ENCODE data around the gene SAP25.
"Not testable (repeated sequence)": the region's sequence is repeated elsewhere in the genome, so short reads cannot be mapped to it uniquely, and the experiment has no call there.

Gene SAP25

DNA sequence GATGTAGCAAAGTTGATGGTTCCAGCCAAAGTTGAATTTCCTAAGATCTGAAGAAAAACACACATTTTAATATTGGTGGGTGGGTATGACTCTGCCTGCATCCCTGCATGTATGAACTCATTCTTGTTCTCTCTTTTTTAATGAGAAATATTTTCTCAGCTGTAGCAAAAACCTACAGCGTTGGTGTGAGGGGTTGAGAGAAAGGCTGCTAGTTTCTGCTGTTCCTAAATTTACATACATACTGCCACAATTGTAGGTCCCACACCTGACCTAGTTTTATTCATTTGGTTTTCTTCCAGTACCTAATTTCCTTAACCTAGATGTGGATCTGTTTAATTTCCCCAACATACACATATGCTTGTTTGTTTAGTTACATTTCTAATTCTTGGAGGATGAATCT, 30.1 kb downstream of the SAP25 start:
- no peak overlapping the region for H3K4me2 ChIP-seq
- H3K4me3 ChIP-seq = no peak overlapping the region
- H3K9ac ChIP-seq = no peak overlapping the region
- no peaks in the 10 kb centered on the region; the same call in 1 of the 2 replicates for H3K27me3 ChIP-seq
- H3K9me3 ChIP-seq = no peaks in the 10 kb centered on the region
- peaks cover 8% of the 10 kb centered on the region for H4K20me1 ChIP-seq
- H3K4me1 ChIP-seq = peaks cover 50% of the 10 kb centered on the region
- no peak overlapping the region for H3K27ac ChIP-seq
- no peak for TF ChIP-seq Cebpa-rat (IDR thresholded peaks at IDR 0.05)
- H3K36me3 ChIP-seq = no peaks in the 10 kb centered on the region

DNA sequence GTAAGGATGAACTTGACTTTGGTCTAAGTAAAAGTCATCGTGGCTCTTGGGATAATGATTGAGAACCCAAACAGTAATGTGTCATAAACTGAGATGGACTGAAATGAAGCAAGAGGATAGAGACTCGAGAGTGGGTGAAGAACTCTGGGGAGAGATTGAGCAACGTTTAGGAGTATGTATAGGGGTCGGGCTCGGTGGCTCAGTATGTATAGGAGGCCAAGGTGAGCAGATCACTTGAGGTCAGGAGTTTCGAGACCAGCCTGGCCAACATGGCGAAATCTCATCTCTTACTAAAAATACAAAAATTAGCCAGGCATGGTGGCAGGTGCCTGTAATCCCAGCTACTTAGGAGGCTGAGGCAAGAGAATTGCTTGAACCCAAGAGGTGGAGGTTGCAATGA, 32.4 kb downstream of the SAP25 start:
- not testable (repeated sequence) for H3K9ac ChIP-seq, H3K36me3 ChIP-seq, H4K20me1 ChIP-seq, H3K27ac ChIP-seq, H3K27me3 ChIP-seq, H3K4me3 ChIP-seq, H3K9me3 ChIP-seq, H3K4me2 ChIP-seq
- peaks cover 35% of the 10 kb centered on the region for H3K4me1 ChIP-seq

DNA sequence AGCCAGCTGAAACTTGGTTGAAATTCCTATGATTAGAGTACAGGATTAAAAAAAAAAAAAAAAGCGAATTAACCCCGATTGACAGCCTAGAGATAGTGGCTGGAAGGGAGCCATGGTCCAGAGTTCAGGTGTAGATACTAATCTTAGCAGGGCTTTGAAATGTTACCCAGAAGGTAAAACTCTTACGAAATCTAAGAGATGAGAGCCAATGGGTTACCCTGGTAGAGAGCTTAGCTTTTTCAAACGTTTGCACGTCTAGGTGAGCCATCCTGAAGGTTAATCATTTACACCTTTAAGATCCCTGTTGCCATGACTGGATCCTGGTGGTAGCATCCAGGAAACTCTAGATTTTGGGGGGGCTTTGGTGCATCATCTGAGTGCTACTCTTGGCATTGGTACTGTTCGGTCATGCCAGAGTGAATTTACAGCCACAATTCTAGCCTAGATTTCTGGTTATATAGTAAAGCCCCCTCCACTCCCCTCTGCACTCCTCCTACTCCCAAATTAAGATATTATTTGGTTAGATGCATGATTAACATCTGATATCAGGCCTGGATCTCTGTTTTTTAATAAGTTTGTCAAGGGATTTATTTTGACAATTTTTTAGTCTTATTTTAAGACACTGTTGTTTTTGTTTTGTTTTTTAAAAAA, 33.5 kb downstream of the SAP25 start:
- Histone ChIP-seq H4K20me1 (peaks cover 8% of the 10 kb centered on the region), H3K36me3 (no peaks in the 10 kb centered on the region), H3K9me3 (no peaks in the 10 kb centered on the region), H3K9ac (peak overlapping the region; percentile 75), H3K4me3 (peak overlapping the region; percentile 81), H3K4me1 (peaks cover 24% of the 10 kb centered on the region), H3K4me2 (peak overlapping the region; percentile 97), H3K27ac (no peak overlapping the region), H3K27me3 (no peaks in the 10 kb centered on the region; the same call in 1 of the 2 replicates)
- TF ChIP-seq Cebpa-rat (IDR thresholded peaks at IDR 0.05) = no peak

DNA sequence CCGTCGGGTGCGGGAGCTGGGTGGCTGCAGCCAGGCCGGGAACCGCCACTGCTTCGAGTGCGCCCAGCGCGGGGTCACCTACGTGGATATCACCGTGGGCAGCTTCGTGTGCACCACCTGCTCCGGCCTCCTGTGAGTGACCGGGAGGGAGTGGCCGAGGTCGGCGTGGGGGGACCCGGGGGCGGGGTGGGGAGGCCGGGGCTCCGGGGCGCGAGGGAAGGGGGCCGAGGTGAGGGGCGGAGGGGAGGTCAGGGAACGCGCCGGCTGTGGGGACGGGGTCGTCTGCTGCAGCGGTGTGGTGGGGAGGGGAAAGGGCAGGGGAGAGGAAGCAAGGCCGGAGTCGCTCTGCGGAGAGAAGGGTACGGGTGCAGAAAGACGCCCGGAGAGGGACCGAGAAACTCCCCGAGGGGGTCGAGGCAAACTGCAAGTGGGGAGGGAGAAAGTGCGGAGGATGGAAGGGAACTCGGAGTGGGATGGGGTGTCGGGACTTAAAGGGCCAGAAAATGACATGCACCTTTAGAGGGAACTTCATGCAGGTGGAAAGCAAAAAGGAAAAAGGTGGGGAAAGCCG, 34.2 kb downstream of the SAP25 start:
- Histone ChIP-seq H3K4me2 (peak overlapping the region; percentile 97), H4K20me1 (peaks cover 8% of the 10 kb centered on the region), H3K9ac (peak overlapping the region; percentile 75), H3K36me3 (no peaks in the 10 kb centered on the region), H3K4me1 (peaks cover 17% of the 10 kb centered on the region), H3K27me3 (no peaks in the 10 kb centered on the region; the same call in 1 of the 2 replicates), H3K27ac (no peak overlapping the region), H3K4me3 (peak overlapping the region; percentile 81), H3K9me3 (no peaks in the 10 kb centered on the region)
- no peak for TF ChIP-seq Cebpa-rat (IDR thresholded peaks at IDR 0.05)

DNA sequence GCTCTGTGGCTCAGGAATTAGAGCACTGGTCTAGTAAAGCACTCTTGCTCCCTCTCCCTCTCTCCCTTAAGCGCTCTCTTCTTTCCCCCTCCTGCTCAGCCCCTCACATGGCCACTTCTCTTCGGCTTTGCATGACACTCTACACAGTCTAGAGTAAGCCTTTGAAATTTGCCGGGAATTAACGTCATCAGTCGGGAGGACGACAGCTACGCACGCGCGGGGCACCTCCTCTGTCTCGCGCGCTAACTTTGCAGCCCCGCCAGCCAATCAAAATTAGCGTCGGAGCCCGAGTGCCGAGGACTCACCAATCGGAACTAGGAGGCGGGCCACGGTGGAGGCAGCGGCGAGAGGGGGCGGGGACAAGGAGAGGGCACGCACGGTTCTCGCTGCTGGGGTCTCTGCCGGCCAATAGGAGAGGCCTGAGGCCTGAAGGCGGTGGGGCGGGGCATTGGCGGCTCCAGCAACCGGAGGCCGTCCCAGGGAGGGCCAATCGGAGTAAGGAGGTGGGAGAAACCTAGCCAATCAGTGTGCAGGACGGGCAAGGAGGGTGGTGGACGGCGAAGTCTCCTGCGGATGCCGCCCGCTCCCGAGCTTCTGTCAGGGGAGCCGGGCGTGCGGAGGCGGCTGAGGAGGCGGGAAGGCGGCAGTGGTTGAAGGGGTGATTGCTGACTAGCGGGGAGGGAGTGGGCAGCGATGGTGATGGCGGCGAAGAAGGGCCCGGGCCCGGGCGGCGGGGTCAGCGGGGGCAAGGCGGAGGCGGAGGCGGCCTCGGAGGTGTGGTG, 34.9 kb downstream of the SAP25 start, which contains the start of gene AGFG2:
Gene AGFG2, plus strand, starts transcription at position 550 of the 782 bp plus-strand sequence. Its CDS starts 144 bp downstream, at position 694.
- peak within 1 kb of the TSS; percentile 97 for H3K4me2 ChIP-seq
- TF ChIP-seq Cebpa-rat (IDR thresholded peaks at IDR 0.05) = no peak
- no peaks in the 10 kb centered on the region for H3K36me3 ChIP-seq
- H3K9me3 ChIP-seq = no peaks in the 10 kb centered on the region
- H3K4me1 ChIP-seq = peaks cover 17% of the 10 kb centered on the region
- no peak within 1 kb of the TSS for H3K27ac ChIP-seq
- H3K9ac ChIP-seq = peak within 1 kb of the TSS; percentile 75
- peaks cover 8% of the 10 kb centered on the region for H4K20me1 ChIP-seq
- peak within 1 kb of the TSS; percentile 81 for H3K4me3 ChIP-seq
- no peaks in the 10 kb centered on the region; the same call in 1 of the 2 replicates for H3K27me3 ChIP-seq

DNA sequence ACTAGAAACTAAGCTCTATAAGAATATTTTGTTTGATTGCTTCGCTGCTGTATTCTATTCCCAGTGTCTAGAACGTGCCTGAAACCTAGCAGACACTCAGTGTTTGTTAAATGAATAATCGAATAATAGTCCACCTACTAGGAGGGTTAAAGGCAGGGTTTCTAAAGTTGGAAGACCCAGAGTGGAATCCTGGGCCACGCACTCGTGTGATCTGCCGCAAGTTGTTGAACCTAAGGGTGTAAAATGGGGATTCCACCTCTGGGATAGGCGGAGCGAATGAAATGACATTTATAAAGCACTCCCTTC, 35.4 kb downstream of the SAP25 start:
- H3K4me1 ChIP-seq = peaks cover 17% of the 10 kb centered on the region
- H3K4me2 ChIP-seq = peak overlapping the region; percentile 87
- TF ChIP-seq Cebpa-rat (IDR thresholded peaks at IDR 0.05) = no peak
- H3K36me3 ChIP-seq = no peaks in the 10 kb centered on the region
- peak overlapping the region; percentile 62 for H3K4me3 ChIP-seq
- H4K20me1 ChIP-seq = peaks cover 8% of the 10 kb centered on the region
- H3K9ac ChIP-seq = peak overlapping the region; percentile 35; the same call in 1 of the 2 replicates
- no peaks in the 10 kb centered on the region; the same call in 1 of the 2 replicates for H3K27me3 ChIP-seq
- H3K27ac ChIP-seq = no peak overlapping the region
- no peaks in the 10 kb centered on the region for H3K9me3 ChIP-seq

DNA sequence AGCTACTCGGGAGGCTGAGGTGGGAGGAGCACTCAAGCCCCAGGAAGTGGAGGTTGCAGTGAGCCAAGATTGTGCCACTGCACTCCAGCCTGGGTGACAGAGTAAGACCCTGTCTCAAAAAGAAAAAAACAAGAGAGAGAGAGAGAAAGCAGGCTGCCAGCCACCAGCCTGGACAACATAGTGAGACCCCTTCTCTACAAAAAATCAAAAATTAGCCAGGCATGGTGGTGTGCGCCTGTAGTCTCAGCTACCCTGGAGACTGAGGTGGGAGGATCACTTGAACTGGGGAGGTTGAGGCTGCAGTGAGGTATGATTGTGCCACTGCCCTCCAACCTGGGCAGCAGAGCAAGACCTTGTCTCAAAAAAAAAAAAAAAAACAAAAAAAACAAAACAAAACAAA, 37.0 kb downstream of the SAP25 start:
- H3K4me3 ChIP-seq, H3K4me2 ChIP-seq, H3K27ac ChIP-seq, H3K27me3 ChIP-seq, H4K20me1 ChIP-seq, H3K9ac ChIP-seq, H3K9me3 ChIP-seq, H3K36me3 ChIP-seq: not testable (repeated sequence)
- H3K4me1 ChIP-seq = peaks cover 21% of the 10 kb centered on the region

DNA sequence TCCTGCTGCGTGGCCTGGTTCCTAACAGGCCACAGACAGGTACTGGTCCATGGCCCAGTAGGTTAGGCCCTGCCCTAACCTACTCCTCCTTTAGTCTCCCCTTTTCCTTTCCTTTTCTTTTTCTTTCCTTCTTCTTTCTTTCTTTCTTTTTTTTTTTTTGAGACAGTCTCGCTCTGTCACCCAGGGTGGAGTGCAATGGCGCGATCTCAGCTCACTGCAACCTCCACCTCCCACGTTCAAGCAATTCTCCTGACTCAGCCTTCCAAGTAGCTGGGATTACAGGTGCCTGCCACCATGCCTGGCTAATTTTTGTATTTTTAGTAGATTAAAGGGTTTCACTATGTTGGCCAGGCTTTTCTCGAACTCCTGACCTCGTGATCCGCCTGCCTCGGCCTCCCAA, 37.7 kb downstream of the SAP25 start:
- H3K9ac ChIP-seq, H3K27me3 ChIP-seq, H3K27ac ChIP-seq, H3K9me3 ChIP-seq, H3K36me3 ChIP-seq, H4K20me1 ChIP-seq, H3K4me3 ChIP-seq, H3K4me2 ChIP-seq: not testable (repeated sequence)
- H3K4me1 ChIP-seq = peaks cover 24% of the 10 kb centered on the region

DNA sequence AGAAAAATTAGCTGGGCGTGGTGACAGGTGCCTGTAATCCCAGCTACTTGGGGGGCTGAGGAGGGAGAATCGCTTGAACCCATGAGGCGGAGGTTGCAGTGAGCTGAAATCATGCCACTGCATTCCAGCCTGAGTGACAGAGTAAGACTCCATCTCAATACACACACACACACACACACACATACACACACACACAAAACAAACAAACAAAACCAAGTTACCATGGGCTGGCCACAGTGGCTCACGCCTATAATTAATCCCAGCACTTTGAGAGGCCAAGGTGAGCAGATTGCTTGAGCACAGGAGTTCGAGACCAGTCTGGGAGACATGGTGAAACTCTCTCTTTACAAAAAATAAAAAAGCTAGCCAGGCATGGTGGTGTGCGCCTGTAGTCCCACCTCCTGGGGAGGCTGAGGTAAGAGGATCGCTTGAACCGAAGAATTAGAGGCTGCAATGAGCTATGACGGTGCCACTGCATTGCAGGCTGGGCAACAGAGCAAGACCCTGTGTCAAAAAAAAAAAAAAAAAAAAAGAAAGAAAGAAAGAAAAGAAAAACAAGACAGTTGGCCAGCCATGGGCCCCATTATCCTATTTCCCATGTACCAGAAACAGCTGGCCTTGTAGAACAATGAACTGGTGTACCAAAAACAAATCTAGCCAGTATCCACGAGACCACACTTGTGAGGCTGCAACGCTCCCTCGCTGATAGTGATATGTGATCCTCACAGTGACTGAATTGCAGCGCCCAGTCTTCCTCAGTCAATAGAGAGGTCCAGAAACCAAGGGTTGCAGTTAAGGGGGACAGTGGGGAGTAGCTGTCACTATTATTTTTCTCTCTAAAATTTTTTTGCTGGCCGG, 41.3 kb downstream of the SAP25 start:
- no peak for TF ChIP-seq Cebpa-rat (IDR thresholded peaks at IDR 0.05)

DNA sequence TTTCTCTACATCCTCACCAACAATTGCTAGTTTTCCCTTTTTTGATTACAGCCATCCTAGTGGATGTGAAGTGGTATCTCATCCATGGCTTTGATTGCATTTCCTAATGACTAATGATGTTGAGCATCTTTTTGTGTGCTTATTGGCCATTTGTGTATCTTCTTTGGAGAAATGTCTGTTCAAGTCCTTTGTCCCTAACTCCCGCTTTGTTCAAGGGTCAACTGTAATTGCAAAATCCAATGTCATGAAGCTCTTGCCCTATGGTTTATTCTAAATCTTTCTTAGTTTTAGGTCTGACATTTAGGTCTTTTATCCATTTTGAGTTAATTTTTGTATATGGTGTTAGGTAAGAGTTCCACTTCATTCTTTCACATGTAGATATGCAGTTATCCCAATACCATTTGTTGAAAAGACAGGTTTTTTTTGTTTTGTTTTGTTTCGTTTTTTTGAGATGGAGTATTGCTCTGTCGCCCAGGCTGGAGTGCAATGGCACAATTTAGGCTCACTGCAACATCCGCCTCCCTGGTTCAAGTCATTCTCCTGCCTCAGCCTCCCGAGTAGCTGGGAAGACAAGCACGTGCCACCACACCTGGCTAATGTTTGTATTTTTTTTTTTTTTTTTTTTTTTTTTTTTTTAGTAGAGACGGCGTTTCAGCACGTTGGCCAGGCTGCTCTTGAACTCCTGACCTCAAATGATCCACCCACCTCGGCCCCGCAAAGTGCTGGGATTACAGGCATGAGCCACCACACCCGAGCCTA, 45.4 kb downstream of the SAP25 start:
- not testable (repeated sequence) for H3K27ac ChIP-seq, H3K4me2 ChIP-seq, H3K9ac ChIP-seq, H3K4me1 ChIP-seq, H3K4me3 ChIP-seq, H3K36me3 ChIP-seq, H4K20me1 ChIP-seq, H3K9me3 ChIP-seq, H3K27me3 ChIP-seq

More for the DNA sequence above, 41.3 kb downstream of the SAP25 start:
- H3K4me2 ChIP-seq = no peak overlapping the region
- no peaks in the 10 kb centered on the region for H3K36me3 ChIP-seq
- H3K27me3 ChIP-seq = no peaks in the 10 kb centered on the region
- H3K4me3 ChIP-seq = no peak overlapping the region
- H3K9me3 ChIP-seq = no peaks in the 10 kb centered on the region
- H3K27ac ChIP-seq = no peak overlapping the region
- H3K4me1 ChIP-seq = peaks cover 7% of the 10 kb centered on the region; the same call in 1 of the 2 replicates
- H3K9ac ChIP-seq = no peak overlapping the region
- no peaks in the 10 kb centered on the region for H4K20me1 ChIP-seq

DNA sequence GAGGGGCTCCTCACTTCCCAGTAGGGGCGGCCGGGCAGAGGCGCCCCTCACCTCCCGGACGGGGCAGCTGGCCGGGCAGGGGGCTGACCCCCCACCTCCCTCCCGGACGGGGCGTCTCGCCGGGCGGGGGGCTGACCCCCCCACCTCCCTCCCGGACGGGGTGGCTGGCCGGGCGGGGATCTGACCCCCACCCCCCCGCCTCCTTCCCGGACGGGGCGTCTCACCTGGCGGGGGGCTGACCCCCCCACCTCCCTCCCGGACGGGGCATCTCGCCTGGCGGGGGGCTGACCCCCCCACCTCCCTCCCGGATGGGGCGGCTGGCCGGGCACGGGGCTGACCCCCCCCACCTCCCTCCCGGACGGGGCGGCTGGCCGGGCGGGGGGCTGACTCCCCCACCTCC, 50.5 kb downstream of the SAP25 start:
- H3K27me3 ChIP-seq, H4K20me1 ChIP-seq, H3K36me3 ChIP-seq, H3K9ac ChIP-seq, H3K9me3 ChIP-seq, H3K4me3 ChIP-seq, H3K4me1 ChIP-seq, H3K27ac ChIP-seq, H3K4me2 ChIP-seq: not testable (repeated sequence)

All from BLaER1 (cell line).